ENCODE data around the gene LTBR.
"Not testable (repeated sequence)": the region's sequence is repeated elsewhere in the genome, so short reads cannot be mapped to it uniquely, and the experiment has no call there.

Gene LTBR

DNA sequence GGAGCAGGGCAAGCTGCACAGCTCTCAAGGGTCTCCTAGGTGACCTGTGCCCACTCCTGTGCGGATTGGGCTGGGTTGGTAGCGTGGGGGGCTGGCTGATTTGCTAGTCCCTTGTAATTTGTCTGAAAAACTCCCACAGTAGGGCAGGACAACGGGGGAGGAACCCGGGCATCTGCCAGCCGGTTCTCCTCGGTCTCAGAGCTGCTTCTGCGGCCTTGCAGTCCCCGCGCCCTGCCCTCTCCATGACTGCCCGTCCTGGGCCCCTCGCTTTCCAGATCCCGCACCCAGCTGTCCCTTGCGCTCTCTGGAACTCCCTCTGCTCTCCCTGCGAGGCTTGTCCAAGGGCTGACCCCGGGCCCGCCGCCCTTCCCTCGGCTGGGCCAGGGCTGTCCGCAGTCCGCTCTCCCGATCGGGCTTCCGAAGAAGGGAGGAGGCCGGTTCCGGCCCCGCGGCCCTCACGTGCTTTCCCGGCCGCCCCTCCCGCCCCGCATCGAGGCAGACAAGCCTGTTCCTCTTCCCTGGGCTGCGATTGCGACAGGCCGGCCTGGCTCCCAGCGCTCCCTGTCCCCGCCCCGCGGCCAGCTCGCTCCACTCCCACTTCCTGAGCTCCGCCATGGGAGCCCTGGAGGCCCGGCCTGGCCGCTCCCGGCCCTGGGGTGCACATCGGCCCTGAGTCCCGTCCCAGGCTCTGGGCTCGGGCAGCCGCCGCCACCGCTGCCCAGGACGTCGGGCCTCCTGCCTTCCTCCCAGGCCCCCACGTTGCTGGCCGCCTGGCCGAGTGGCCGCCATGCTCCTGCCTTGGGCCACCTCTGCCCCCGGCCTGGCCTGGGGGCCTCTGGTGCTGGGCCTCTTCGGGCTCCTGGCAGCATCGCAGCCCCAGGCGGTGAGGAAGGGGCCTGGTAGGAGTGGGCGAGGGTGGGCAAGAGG is at the start of gene LTBR:
Gene LTBR (plus strand): TSS at position 591 of the 927 bp plus-strand sequence. CDS start 197 bp downstream, at position 788.
- DNase-seq, result no peak

- DNase-seq, result no peak
Observed at GRCh38 chr12:6334359-6334758, 49.6 kb upstream of the LTBR start.

- no peak for DNase-seq
Observed at GRCh38 chr12:6334940-6335450, 49.0 kb upstream of the LTBR start.

DNA sequence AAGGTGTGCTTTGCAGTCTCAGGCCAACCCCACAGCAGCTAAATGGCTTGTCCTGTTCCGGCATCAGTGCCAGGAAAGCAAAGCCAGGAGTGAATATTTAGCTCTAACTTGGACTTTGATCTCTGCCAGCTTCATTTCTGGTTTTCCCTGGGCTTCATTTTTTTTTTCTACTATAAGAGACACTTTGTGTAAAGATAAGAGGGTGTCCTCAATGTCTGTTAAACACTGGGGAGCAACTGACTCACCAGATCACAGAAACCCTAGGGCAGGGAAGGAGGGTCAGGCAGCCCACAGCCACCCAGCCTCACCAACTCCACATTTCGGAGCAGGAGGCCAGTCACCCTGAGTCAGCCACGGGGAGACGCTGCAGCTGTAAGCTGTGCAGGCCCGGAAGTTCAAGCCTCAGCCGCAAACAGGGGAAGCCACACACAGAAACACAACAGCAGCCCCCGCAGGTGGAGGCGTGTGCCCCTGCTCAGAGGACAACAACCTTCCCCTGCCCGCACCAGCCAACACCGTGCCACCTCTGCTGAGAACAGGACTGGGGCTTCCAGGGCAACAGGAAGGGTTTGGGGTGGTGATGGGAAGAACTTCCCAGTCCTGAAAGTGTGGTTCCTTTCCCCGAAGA is 48.4 kb upstream of the LTBR start:
- DNase-seq, result no peak

- DNase-seq, result no peak
Observed at GRCh38 chr12:6336079-6336888, 47.7 kb upstream of the LTBR start.

DNA sequence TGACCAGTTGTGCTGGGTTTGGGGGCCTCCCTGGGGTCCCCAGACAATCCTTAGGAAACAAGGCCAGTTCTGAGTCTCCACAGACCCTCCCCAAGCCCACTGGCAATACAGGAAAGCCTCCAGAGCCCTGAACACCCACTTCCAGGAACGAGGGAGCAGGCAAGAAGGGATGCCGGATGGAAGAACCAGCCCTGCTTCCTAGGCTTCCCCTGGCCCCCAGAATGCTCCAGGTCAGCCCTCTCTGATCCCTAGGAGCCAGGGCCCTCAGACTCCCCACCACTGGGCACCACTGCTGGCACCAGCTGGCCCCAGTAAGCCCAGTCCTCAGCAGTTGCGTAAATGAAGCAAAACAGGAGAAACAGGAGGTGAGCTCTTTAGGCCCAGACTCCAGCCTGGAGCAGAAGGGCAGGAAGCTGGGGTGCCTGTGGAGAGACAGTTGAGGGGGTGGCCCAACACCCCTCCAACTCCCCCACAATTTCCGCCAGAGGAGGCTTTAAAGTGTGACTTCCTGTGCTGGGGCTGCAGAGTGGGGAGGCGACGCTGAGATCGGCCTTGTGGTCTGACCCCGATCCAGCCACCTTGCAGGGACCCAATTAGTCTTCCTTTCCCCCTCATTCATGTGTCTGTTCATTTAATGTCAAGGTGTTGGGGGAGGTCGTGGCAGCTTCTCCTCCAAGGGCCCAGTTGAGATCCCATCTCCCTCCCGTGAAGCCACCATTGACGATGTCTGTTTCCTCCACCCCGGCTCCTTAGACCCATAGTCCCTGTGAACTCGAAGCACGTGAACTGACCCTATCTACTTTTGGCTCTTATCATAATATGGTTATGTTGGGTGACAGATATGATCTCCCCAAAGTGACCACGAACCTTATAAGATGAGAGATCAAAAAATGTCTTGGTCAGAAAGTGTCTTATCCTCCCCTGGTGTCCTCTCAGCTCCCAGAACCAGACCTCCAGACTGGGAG is 46.8 kb upstream of the LTBR start:
- DNase-seq, result no peak

- DNase-seq, result no peak
Observed at GRCh38 chr12:6337958-6338433, 46.0 kb upstream of the LTBR start.

GRCh38 chr12:6338536-6338935 is 45.4 kb upstream of the LTBR start:
- not testable (repeated sequence) for DNase-seq

- no peak for DNase-seq
Observed at GRCh38 chr12:6338955-6339354, 45.0 kb upstream of the LTBR start.

- DNase-seq, result no peak
Observed at GRCh38 chr12:6340032-6340638, 43.8 kb upstream of the LTBR start.

DNA sequence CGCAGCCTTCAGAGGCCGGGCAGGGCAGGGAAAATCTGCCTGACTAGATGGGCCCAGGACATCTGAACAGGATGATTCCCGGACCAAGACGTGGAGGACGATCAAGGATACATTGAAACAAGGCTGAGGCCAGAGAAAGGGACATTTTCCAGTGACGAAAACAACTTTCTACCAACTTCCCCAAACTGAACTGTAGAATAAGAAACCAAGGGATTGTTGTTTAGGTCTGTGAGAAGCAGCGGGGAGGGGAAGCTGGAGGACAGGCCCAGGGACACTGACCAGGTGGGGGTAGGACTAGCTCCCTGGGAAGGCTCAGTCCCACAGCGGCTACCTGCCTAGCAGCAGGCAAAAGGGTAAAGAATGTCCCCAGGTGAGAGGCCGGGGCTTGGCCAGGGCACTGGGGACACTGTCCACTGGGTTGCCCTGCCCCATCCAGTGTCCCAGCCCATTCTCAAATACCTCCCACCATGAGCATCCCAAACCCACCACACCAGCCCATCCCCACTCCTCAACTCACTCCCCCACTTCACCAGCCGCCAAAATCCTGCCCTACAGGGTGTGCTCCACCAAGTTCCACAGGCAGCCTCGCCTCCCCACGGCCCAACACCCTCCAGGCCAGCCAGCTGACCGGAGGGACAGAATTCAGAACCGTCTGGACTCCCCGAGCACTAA is 43.1 kb upstream of the LTBR start:
- no peak for DNase-seq

DNA sequence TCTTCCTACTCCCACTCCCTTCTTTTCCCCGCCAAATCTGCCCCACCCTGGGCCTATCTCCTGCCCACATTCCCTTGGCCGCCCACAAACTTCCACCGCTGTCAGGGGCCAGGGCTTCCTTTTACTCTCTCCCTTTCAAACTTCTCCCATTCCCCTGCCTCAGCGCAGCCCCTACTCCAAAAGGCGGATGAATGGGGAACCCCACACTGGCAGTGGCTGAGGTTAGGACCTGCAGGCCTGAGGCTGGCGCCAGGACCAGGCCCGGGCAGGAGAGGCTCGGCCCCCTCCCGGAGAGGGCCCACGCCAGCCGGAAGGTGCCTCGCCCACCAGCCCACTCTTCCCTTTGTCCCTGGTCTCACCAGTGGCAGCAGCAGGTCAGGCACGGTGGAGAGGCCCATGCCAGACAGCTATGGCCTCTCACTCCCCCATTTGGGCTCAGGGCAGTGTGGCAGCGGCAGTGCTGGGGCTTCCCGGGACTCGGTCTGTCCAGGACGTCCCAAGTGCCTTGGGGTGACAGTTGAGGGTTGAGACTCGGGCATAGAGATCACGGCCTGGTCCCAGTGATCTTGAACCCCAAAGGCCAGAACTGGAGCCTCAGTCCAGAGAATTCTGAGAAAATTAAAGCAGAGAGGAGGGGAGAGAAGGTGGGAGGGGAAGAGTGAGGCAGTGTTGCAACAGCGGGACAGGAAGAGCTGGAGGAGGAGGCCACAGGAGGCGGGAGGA is 42.4 kb upstream of the LTBR start, which contains the start of gene TNFRSF1A:
Gene TNFRSF1A (minus strand): TSS at position 660 of the 723 bp plus-strand sequence. CDS start 262 bp downstream, at position 398.
- no peak for DNase-seq

DNA sequence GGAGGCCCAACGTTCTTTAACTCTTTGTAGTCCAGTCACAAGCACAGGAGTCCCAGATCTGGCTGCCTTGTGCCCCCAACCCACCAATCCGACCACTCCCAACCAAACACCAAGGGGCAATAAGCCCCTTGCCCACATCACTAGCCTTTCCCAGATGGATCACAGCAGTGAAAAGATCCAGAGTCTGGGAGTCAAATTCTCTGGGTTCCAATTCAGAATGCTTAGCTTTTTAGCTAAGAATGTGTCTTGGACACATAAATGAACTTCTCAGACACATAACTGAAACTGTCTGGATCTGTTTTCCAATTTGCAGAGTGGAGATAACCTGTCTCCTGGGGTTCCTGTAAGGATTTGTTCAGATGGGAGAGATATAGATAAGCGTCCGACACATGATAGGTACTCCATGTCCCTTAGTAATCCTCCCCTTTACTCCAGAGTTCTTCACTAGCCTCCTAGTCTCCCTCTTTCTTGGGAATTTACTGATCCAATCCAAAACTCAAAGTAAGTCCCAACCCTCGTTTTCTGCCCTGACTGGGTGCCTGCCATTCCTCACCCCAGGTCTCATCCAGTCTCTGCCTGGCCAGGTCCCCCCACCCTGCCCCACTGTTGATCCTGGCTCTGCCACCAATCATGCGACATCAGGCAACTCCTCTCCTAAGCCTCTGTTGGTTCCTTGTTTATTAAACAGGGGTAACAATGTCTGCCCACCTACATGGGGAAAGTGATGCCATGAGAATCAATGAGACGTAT is 41.6 kb upstream of the LTBR start:
- no peak for DNase-seq

DNA sequence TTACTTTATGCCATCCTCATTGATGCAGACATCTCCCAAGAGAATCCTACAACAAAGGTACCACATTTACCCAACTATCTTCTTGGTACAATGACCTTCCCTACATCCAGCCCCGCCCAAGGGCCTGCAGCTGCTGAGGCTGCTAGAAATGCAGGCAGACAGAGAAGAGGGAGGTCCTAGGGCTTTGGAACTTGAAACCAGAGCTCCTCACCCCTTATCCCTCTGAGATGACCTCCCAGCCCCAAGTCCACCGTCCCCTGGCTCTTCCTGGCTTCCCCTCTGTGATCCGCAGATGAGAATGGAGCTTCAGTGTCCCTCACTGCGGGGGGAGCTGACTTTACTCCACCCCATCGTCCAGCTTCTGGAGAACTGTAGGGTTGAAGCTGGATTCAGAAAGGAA is 40.4 kb upstream of the LTBR start:
- no peak for DNase-seq

DNA sequence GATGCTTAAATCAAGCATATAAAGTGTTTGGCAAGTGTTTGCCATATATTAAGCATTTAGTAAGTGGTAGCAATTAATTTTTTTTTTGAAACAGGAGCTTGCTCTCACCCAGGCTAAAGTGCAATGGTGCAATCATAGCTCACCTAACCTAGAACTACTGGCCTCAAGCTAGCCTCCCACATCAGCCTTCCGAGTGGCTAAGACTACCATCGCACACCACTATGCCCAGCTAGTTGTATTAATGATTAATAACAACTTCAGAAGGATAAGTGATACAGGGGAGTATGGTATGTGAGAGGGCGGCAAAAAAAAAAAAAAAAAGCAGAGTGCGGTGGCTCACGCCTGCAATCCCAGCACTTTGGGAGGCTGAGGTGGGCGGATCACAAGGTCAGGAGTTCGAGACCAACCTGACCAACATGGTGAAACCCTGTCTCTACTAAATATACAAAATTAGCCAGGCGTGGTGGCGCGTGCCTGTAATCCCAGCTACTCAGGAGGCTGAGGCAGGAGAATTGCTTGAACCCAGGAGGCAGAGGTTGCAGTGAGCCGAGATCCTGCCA is 39.8 kb upstream of the LTBR start:
- not testable (repeated sequence) for DNase-seq

DNA sequence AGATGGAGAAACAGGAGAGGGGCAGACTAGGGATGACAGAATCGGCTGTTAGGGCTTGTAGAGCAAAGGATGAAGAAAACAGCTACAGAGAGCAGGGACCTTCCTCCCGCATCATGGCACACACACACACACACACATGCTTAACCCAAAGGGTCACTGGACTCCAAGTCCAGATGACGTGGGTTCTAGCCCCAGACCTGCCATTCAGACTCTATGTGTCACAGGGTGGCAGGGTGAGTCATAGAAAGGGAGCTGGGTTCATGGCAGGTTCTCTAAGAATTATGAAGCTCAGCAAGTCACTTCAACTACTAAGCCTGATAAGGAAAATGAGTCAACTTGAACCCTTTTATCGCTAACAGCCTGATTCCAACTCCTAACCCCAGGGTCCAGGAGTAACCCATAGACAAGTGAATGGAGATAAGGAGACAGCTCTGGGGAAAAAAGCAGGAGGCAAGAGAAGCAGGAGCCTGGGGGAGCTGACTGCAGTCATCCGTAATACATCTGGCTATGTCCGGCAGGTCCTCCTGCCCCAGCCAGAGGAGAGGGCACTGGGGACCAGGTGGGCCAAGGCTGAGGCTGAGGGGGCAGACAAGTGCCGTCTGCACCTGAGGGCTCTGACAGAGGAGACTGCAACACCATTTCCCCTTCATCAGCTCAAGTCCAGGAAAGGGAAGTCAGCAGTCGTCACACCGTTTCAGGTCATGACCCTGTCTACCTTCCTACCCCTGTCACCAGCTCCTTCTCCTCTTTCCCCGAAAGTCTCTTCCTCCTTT is 38.5 kb upstream of the LTBR start:
- no peak for DNase-seq

- no peak for DNase-seq
Observed at GRCh38 chr12:6346235-6346832, 37.6 kb upstream of the LTBR start.

DNA sequence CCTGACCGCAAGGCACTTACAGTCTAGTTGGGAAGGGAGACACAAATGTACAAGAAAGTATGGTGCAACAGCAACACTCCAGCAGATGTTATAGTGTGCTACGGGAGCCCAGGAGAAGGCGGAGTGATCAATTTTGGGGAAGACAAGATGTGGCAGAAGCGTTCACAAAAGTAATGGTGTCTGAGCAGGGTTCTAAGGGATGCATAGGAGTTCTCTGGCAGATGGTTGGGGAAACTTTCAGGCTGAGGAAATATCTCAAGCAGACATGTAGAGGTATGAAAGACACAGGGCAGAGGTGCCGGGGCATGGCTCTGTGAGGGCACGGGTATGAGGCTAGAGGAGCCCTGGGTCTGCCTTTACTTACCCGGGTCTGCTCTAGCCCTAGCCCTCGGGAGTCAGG is 37.0 kb upstream of the LTBR start:
- no peak for DNase-seq

Measured in NCI-H748 treated with DMSO at 0.1 percent for 48 hours (cell line).